ENCODE measurements around the gene TM7SF2. TPM values are rescaled to one million over a fixed set of nuclear protein-coding genes. Genes with fewer than 3 reads are reported as not detected.

The TM7SF2 gene
- polyA plus RNA-seq, 3 donors = 1.8 to 4.5 (median 1.8) TPM

DNA sequence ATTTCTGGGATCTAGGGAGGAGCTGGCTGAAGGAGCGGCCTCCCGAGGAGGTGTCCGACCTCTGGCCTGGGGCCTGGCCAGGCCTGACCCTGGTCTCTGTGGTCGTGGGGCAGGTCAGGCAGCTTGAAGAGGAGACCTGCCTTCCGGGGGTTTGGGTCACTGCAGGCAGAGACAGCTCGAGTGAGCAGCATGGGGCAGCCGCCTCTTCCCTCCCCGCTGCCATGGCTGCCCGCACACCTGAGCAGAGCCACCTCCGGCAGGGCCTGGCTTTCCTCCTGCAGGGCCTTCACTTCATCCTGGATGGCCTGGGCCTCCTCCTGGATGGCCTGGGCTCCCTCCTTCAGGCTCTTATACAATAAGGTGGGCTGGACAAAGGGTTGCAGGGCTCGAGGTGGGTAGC, 45.4 kb upstream of the TM7SF2 start:
- Histone ChIP-seq H3K9me3 (replicated peaks in 1 of 2; ENCODE audit: control insufficient read depth in 1 of 2, insufficient read depth in 1 of 2, low read length in 2 of 2) (no peaks in the 10 kb centered on the region), H3K9ac (ENCODE audit: insufficient read depth, low read length, poor library complexity, severe bottlenecking) (no peak overlapping the region), H3K4me2 (replicated peaks; ENCODE audit: extremely low read depth, low read length, poor library complexity, severe bottlenecking) (no peak overlapping the region), H3K27ac (ENCODE audit: low read depth in 1 of 2, low read length in 2 of 2) (no peak overlapping the region), H3K4me1 (ENCODE audit: control insufficient read depth in 1 of 2, insufficient read depth in 2 of 2, low read length in 2 of 2) (peaks cover 5 to 8% of the 10 kb centered on the region in 2 donors), H3K79me2 (ENCODE audit: insufficient read depth, low read length) (no peaks in the 10 kb centered on the region), H3K36me3 (replicated peaks in 1 of 2; ENCODE audit: control insufficient read depth in 1 of 2, insufficient read depth in 2 of 2, low read length in 2 of 2) (no peaks in the 10 kb centered on the region), H4K20me1 (ENCODE audit: insufficient read depth, low read length) (no peaks in the 10 kb centered on the region), H3K27me3 (ENCODE audit: control insufficient read depth in 2 of 2, insufficient read depth in 2 of 2, low read length in 2 of 2) (no peaks in the 10 kb centered on the region), H2AFZ (ENCODE audit: insufficient read depth, low read depth, low read length, poor library complexity, severe bottlenecking) (no peak overlapping the region), H3K4me3 (replicated peaks in 1 of 3; ENCODE audit: low read depth in 2 of 3, low read length in 3 of 3) (no peak overlapping the region)
- Mint-ChIP-seq H3K4me1 (peaks cover 19% of the 10 kb centered on the region), H3K27ac (no peak overlapping the region), H3K36me3 (no peaks in the 10 kb centered on the region), H3K9me3 (peaks cover 0 to under 1% (median 0%) of the 10 kb centered on the region in 7 donors), H3K27me3 (ENCODE audit: low read depth in 3 of 3) (peaks cover 3 to 7% (median 4%) of the 10 kb centered on the region in 3 donors), H3K4me3 (no peak overlapping the region)
- no peak for TF ChIP-seq CTCF (IDR thresholded peaks at IDR 0.05)
- intact Hi-C loops (cut with micrococcal nuclease) = no loop called here
- DNase-seq = no peak
- 97% methylated on average over 9 of the region's 11 CpGs for WGBS (ENCODE audit: insufficient coverage)

DNA sequence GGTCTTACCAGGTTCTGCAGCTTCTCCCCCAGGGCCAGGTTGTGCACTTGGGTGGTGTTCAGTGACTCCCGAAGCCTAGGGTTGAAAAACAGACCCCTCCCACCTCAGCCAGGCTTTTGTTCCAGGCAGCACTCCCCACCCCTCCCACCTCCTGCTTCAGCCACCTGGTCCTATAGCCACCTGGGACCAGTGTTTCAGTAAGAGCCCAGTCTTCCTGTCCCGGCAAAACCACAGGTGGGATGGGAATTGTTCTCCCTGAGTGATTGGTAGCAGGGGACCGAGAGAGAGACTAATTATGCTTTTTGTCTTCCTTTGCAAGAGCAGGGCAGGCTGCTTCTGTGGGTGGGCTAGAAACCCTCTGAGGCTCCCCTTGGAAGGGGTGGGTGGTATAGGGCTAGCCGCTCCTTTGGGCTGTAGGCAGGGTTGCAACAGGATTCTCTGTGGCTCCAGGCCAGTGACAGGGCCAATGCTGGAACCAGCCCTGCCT, 44.8 kb upstream of the TM7SF2 start:
- H4K20me1 ChIP-seq (ENCODE audit: insufficient read depth, low read length) = no peaks in the 10 kb centered on the region
- H2AFZ ChIP-seq (ENCODE audit: insufficient read depth, low read depth, low read length, poor library complexity, severe bottlenecking) = no peak overlapping the region
- WGBS (ENCODE audit: insufficient coverage) = 100% methylated on average over 3 of the region's 4 CpGs
- H3K27me3 Mint-ChIP-seq (ENCODE audit: low read depth in 3 of 3) = peaks cover 3 to 6% (median 4%) of the 10 kb centered on the region in 3 donors
- peaks cover 5 to 6% of the 10 kb centered on the region in 2 donors for H3K4me1 ChIP-seq (ENCODE audit: control insufficient read depth in 1 of 2, insufficient read depth in 2 of 2, low read length in 2 of 2)
- no peak overlapping the region for H3K27ac Mint-ChIP-seq
- H3K9ac ChIP-seq (ENCODE audit: insufficient read depth, low read length, poor library complexity, severe bottlenecking) = no peak overlapping the region
- no peaks in the 10 kb centered on the region for H3K9me3 Mint-ChIP-seq
- no peaks in the 10 kb centered on the region for H3K27me3 ChIP-seq (ENCODE audit: control insufficient read depth in 2 of 2, insufficient read depth in 2 of 2, low read length in 2 of 2)
- H3K36me3 Mint-ChIP-seq = no peaks in the 10 kb centered on the region
- no peak for DNase-seq
- H3K4me3 Mint-ChIP-seq = no peak overlapping the region
- no peak overlapping the region for H3K4me2 ChIP-seq (replicated peaks; ENCODE audit: extremely low read depth, low read length, poor library complexity, severe bottlenecking)
- H3K4me3 ChIP-seq (replicated peaks in 1 of 3; ENCODE audit: low read depth in 2 of 3, low read length in 3 of 3) = no peak overlapping the region
- H3K27ac ChIP-seq (ENCODE audit: low read depth in 1 of 2, low read length in 2 of 2) = no peak overlapping the region
- no peak for TF ChIP-seq CTCF (IDR thresholded peaks at IDR 0.05)
- no peaks in the 10 kb centered on the region for H3K79me2 ChIP-seq (ENCODE audit: insufficient read depth, low read length)
- peaks cover 14% of the 10 kb centered on the region for H3K4me1 Mint-ChIP-seq
- no peaks in the 10 kb centered on the region for H3K36me3 ChIP-seq (replicated peaks in 1 of 2; ENCODE audit: control insufficient read depth in 1 of 2, insufficient read depth in 2 of 2, low read length in 2 of 2)
- no peaks in the 10 kb centered on the region for H3K9me3 ChIP-seq (replicated peaks in 1 of 2; ENCODE audit: control insufficient read depth in 1 of 2, insufficient read depth in 1 of 2, low read length in 2 of 2)
- intact Hi-C loops (cut with micrococcal nuclease) = no loop called here
